Measurements from ENCODE around the gene KCTD5.

DNA sequence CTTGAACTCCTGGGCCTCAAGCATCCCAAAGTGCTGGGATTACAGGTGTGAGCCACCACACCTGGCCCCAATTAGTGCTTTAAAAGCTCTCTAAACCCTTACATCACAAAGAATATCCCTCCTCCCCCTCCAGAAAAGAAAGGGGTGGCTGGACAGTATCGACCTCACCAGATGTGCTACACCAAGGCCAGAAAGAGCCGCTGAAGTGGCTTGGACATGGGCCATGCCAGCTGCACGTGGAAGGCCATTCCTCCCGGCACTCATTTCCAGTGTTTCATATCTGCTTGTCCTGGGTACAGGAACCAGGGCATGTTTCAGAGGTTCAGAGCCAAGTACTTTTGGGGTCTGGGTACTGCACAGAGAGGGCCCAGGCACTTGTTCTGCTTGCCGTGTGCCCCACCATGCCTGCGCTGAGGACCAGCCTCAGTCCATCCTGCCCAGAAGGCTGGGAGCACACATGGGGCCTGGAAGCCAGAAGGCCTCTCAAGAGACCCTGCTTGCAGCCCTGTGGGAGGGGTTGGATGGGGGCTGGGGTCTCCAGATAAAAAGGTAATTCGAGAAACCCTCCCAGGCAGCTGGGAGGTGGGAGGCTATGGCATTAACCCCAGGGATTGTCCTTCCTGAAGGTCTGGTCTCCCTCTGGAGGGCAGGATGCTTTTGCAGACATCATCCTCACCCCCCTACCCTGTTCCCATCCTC lies 66.6 kb downstream of the KCTD5 start:
- TF ChIP-seq PHF8 (conservative IDR thresholded peaks at IDR 0.05; ENCODE audit: low read depth, low read length): no peak
- TF ChIP-seq CBX5 (IDR thresholded peaks at IDR 0.05; ENCODE audit: low read depth, low read length): no peak
- no peak for TF ChIP-seq CHD2 (IDR thresholded peaks at IDR 0.05; ENCODE audit: low read length)
- no peak for TF ChIP-seq SIN3A (conservative IDR thresholded peaks at IDR 0.05 in 1 of 2, IDR thresholded peaks at IDR 0.05 in 1 of 2; ENCODE audit: low read depth in 1 of 2, low read length in 2 of 2)
- no peak for TF ChIP-seq POLR2AphosphoS5 (IDR thresholded peaks at IDR 0.05; ENCODE audit: low read depth, low read length)
- TF ChIP-seq, protein P1, sequence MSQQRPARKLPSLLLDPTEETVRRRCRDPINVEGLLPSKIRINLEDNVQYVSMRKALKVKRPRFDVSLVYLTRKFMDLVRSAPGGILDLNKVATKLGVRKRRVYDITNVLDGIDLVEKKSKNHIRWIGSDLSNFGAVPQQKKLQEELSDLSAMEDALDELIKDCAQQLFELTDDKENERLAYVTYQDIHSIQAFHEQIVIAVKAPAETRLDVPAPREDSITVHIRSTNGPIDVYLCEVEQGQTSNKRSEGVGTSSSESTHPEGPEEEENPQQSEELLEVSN (IDR thresholded peaks at IDR 0.05): no peak
- no peak for TF ChIP-seq RAD21 (IDR thresholded peaks at IDR 0.05 in 1 of 2, conservative IDR thresholded peaks at IDR 0.05 in 1 of 2; ENCODE audit: low read depth in 2 of 2, low read length in 2 of 2)
- TF ChIP-seq, protein P2, sequence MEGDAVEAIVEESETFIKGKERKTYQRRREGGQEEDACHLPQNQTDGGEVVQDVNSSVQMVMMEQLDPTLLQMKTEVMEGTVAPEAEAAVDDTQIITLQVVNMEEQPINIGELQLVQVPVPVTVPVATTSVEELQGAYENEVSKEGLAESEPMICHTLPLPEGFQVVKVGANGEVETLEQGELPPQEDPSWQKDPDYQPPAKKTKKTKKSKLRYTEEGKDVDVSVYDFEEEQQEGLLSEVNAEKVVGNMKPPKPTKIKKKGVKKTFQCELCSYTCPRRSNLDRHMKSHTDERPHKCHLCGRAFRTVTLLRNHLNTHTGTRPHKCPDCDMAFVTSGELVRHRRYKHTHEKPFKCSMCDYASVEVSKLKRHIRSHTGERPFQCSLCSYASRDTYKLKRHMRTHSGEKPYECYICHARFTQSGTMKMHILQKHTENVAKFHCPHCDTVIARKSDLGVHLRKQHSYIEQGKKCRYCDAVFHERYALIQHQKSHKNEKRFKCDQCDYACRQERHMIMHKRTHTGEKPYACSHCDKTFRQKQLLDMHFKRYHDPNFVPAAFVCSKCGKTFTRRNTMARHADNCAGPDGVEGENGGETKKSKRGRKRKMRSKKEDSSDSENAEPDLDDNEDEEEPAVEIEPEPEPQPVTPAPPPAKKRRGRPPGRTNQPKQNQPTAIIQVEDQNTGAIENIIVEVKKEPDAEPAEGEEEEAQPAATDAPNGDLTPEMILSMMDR (IDR thresholded peaks at IDR 0.05; ENCODE audit: control extremely low read depth in 1 of 3, insufficient read depth in 1 of 3, low read depth in 1 of 3, low read length in 3 of 3): no peak
